H1 (cell line): ENCODE data around the gene AASDHPPT. TPM values are rescaled to one million over a fixed set of nuclear protein-coding genes. Genes with fewer than 3 reads are reported as not detected.
A peak's percentile ranks its signal among the peaks of the same experiment; 100 is the strongest.

Source experiments
- CTCF ChIA-PET: fragments of 300-600 bp; sonication (Branson Sonifier 250); formaldehyde crosslinking; loops from one replicate; lab custom pipeline; 2021; ENCODE audit not compliant: partially characterized antibody; lab: Charles Lee
- POLR2A ChIA-PET: fragments of 300-600 bp; sonication (Branson Sonifier 250); formaldehyde crosslinking; loops from one replicate; lab custom pipeline; 2021; ENCODE audit warnings: inconsistent platforms; ENCODE audit not compliant: partially characterized antibody; lab: Charles Lee
- DNase-seq, 2 experiments: peaks; one replicate each; pipeline versions ENCODE4 v3.0.0 to v3.0.0-alpha.2; 2010 to 2022; ENCODE audit warnings: low spot score in 2 of 2, low read depth in 1 of 2, mixed read lengths in 1 of 2
- FAIRE-seq: peaks from 2 replicates; lab custom pipeline; 2011; peaks lifted over from hg19 to GRCh38; lab: Jason Lieb, UNC
- H2AFZ ChIP-seq: 2 replicates; pipeline ENCODE4 v1.8.1; 2012; ENCODE audit warnings: low read length, inconsistent platforms
- H2AK5ac ChIP-seq: 2 replicates; pipeline ENCODE4 v1.6.1; 2013; ENCODE audit warnings: low read depth, low read length
- H2BK120ac ChIP-seq: replicated peaks from 2 replicates; pipeline ENCODE3; 2013; ENCODE audit warnings: low read depth, low read length, inconsistent platforms
- H2BK12ac ChIP-seq: 2 replicates; pipeline ENCODE4 v1.6.1; 2013; ENCODE audit warnings: low read depth, low read length
- H2BK15ac ChIP-seq: 2 replicates; pipeline ENCODE4 v1.6.1; 2013; ENCODE audit warnings: low read length
- H2BK20ac ChIP-seq: 2 replicates; pipeline ENCODE4 v1.6.1; 2013; ENCODE audit warnings: low read length
- H2BK5ac ChIP-seq: 2 replicates; pipeline ENCODE4 v1.6.1; 2013; ENCODE audit warnings: low read depth, low read length
- H3K14ac ChIP-seq: 2 replicates; pipeline ENCODE4 v1.6.1; 2013; ENCODE audit warnings: inconsistent platforms; ENCODE audit not compliant: insufficient read length
- H3K18ac ChIP-seq: 2 replicates; pipeline ENCODE4 v1.6.1; 2013; ENCODE audit warnings: low read length; ENCODE audit errors: extremely low read depth
- H3K23ac ChIP-seq: 2 replicates; pipeline ENCODE4 v1.6.1; 2013; ENCODE audit warnings: inconsistent platforms; ENCODE audit not compliant: insufficient read length
- H3K23me2 ChIP-seq: 2 replicates; pipeline ENCODE4 v1.6.1; 2013; ENCODE audit warnings: low read depth, low read length
- H3K27ac ChIP-seq: 2 replicates; pipeline ENCODE4 v1.6.1; 2011; ENCODE audit warnings: low read depth, low read length, inconsistent platforms
- H3K27me3 ChIP-seq, 4 experiments: replicated peaks in 1 of 4; 1 replicate in 1 of 4; 2 replicates in 3 of 4; pipeline versions ENCODE4 v1.6.1 to v1.8.1; 2011 to 2013; ENCODE audit warnings: low read length in 3 of 4, mild to moderate bottlenecking in 3 of 4, inconsistent platforms in 2 of 4, mixed read lengths in 2 of 4, moderate library complexity in 1 of 4; ENCODE audit not compliant: control insufficient read depth in 3 of 4, insufficient read depth in 3 of 4; ENCODE audit errors: extremely low read depth in 1 of 4
- H3K36me3 ChIP-seq, 4 experiments: 2 replicates each; pipeline versions ENCODE4 v1.6.1 to v1.8.1; 2011 to 2013; ENCODE audit warnings: mild to moderate bottlenecking in 4 of 4, low read length in 3 of 4, moderate library complexity in 2 of 4, control low read depth in 1 of 4, inconsistent platforms in 1 of 4; ENCODE audit not compliant: insufficient read depth in 4 of 4, control insufficient read depth in 2 of 4
- H3K4ac ChIP-seq: replicated peaks from 2 replicates; pipeline ENCODE3; 2013; ENCODE audit warnings: low read length, low read depth, mixed read lengths, inconsistent platforms; ENCODE audit not compliant: insufficient read length
- H3K4me1 ChIP-seq, 4 experiments: replicated peaks in 1 of 4; 1 replicate in 1 of 4; 2 replicates in 3 of 4; pipeline versions ENCODE4 v1.6.1 to v1.8.1; 2011 to 2013; ENCODE audit warnings: low read length in 3 of 4, inconsistent platforms in 2 of 4, mixed read lengths in 1 of 4; ENCODE audit not compliant: insufficient read depth in 4 of 4, control insufficient read depth in 3 of 4
- H3K4me2 ChIP-seq, 2 experiments: 2 replicates each; pipeline versions ENCODE4 v1.6.1 to v1.8.1; 2011 to 2013; ENCODE audit warnings: low read depth in 2 of 2, low read length in 2 of 2, control low read depth in 1 of 2, inconsistent platforms in 1 of 2, mild to moderate bottlenecking in 1 of 2; ENCODE audit not compliant: insufficient read depth in 1 of 2
- H3K4me3 ChIP-seq, 4 experiments: fragments of 200-600, 300-600 bp in 1 of 4; sonication (generic), shearing (Covaris generic), sonication (Bioruptor Twin) in 1 of 4; 2 replicates each; pipeline versions ENCODE4 v1.5.1 to v1.8.1; 2011 to 2016; ENCODE audit warnings: low read length in 4 of 4, low read depth in 3 of 4, control low read depth in 2 of 4, inconsistent platforms in 2 of 4, mild to moderate bottlenecking in 2 of 4, mixed read lengths in 1 of 4, moderate library complexity in 1 of 4; ENCODE audit not compliant: insufficient read depth in 2 of 4; ENCODE audit errors: extremely low read depth in 1 of 4
- H3K56ac ChIP-seq: replicated peaks from 2 replicates; pipeline ENCODE3; 2013; ENCODE audit warnings: low read depth, mild to moderate bottlenecking, mixed read lengths, low read length, inconsistent platforms; ENCODE audit not compliant: insufficient read length
- H3K79me1 ChIP-seq: 2 replicates; pipeline ENCODE4 v1.6.1; 2013; ENCODE audit warnings: low read depth, low read length, control low read depth
- H3K79me2 ChIP-seq, 2 experiments: 2 replicates each; pipeline versions ENCODE4 v1.6.1 to v1.8.1; 2012 to 2013; ENCODE audit warnings: low read length in 2 of 2, mild to moderate bottlenecking in 2 of 2, inconsistent platforms in 1 of 2; ENCODE audit not compliant: insufficient read depth in 2 of 2, control insufficient read depth in 1 of 2
- H3K9ac ChIP-seq, 4 experiments: replicated peaks in 1 of 4; 1 replicate in 1 of 4; 2 replicates in 3 of 4; pipeline versions ENCODE4 v1.6.1 to v1.8.1; 2011 to 2013; ENCODE audit warnings: low read depth in 3 of 4, low read length in 3 of 4, control low read depth in 2 of 4, mild to moderate bottlenecking in 2 of 4, moderate library complexity in 2 of 4, inconsistent platforms in 1 of 4; ENCODE audit errors: extremely low read depth in 1 of 4
- H3K9me3 ChIP-seq, 2 experiments: 2 replicates each; pipeline versions ENCODE4 v1.6.1 to v1.8.1; 2012 to 2013; ENCODE audit warnings: mild to moderate bottlenecking in 2 of 2, moderate library complexity in 2 of 2, control low read depth in 1 of 2, inconsistent platforms in 1 of 2, low read depth in 1 of 2, low read length in 1 of 2, mixed read lengths in 1 of 2; ENCODE audit not compliant: insufficient read depth in 2 of 2
- H4K20me1 ChIP-seq, 2 experiments: replicated peaks in 1 of 2; 2 replicates each; pipeline versions ENCODE3 to v1.8.1; 2011 to 2013; ENCODE audit warnings: inconsistent platforms in 2 of 2, low read length in 2 of 2, mild to moderate bottlenecking in 1 of 2; ENCODE audit not compliant: insufficient read depth in 2 of 2, control insufficient read depth in 1 of 2
- H4K5ac ChIP-seq: 2 replicates; pipeline ENCODE4 v1.6.1; 2013; ENCODE audit warnings: low read length, low read depth, mixed read lengths, inconsistent platforms; ENCODE audit not compliant: insufficient read length
- H4K8ac ChIP-seq: 2 replicates; pipeline ENCODE4 v1.8.0; 2013; ENCODE audit warnings: mild to moderate bottlenecking, moderate library complexity, low read length, inconsistent platforms; ENCODE audit not compliant: insufficient read depth; ENCODE audit errors: extremely low read depth
- H4K91ac ChIP-seq: replicated peaks from 2 replicates; pipeline ENCODE3; 2013; ENCODE audit warnings: low read length, mixed read lengths, inconsistent platforms; ENCODE audit not compliant: insufficient read length
- EGR1 ChIP-seq: IDR thresholded peaks from 2 replicates; pipeline ENCODE4 v1.6.1; 2011; ENCODE audit warnings: low read depth, low read length, borderline replicate concordance
- HDAC6 ChIP-seq: IDR thresholded peaks from one replicate; pipeline ENCODE4 v1.7.1; 2012; ENCODE audit warnings: low read depth, mild to moderate bottlenecking, inconsistent platforms, low read length, moderate library complexity
- JUND ChIP-seq: IDR thresholded peaks from 2 replicates; pipeline ENCODE4 v1.6.1; 2011; ENCODE audit warnings: mild to moderate bottlenecking, improper control_type of control experiment, low read length
- SAP30 ChIP-seq: fragments of 300-600 bp; sonication (generic); IDR thresholded peaks from 2 replicates; pipeline ENCODE4 v1.7.1; 2012; ENCODE audit warnings: low read length, moderate library complexity, mild to moderate bottlenecking, inconsistent platforms; ENCODE audit not compliant: insufficient read depth, insufficient replicate concordance
- SIRT6 ChIP-seq: IDR thresholded peaks from one replicate; pipeline ENCODE4 v1.7.1; 2012; ENCODE audit warnings: low read length, inconsistent platforms
- SRF ChIP-seq: IDR thresholded peaks from 2 replicates; pipeline ENCODE4 v1.6.1; 2011; ENCODE audit warnings: mild to moderate bottlenecking, low read depth, low read length, moderate library complexity
- WGBS, 2 experiments: shearing (Covaris generic) in 1 of 2; methylation state at CpG; one replicate each; pipeline versions ENCODE4 v1.1.6 to v1.1.7; 2013 to 2015; ENCODE audit warnings: low lambda C conversion rate in 2 of 2, mixed read lengths in 2 of 2, inconsistent platforms in 1 of 2, low coverage in 1 of 2, missing lambda C conversion rate in 1 of 2; ENCODE audit not compliant: insufficient replicate concordance in 2 of 2, insufficient coverage in 1 of 2, insufficient read length in 1 of 2; ENCODE audit errors: extremely low coverage in 1 of 2, missing lambda C conversion rate in 1 of 2; 5-methylcytosine and 5-hydroxymethylcytosine counted together
- polyA plus RNA-seq, 7 experiments: library from polyadenylated mRNA; depleted of rRNA in 3 of 7; stranded (reverse) in 5 of 7; unstranded in 2 of 7; fragments of >200 nt in 5 of 7; fragments of 200-250 nt in 2 of 7; gene quantifications; 1 replicate in 5 of 7; 2 replicates in 1 of 7; 4 replicates in 1 of 7; pipeline versions ENCODE4 v1.2.1 to v1.2.3, GENCODE V29; 2011 to 2013; ENCODE audit warnings: missing spikeins in 2 of 7, mixed read lengths in 2 of 7
- total RNA-seq: library from RNA; stranded (reverse); fragmentation: NEBNext Ultra II Directional; extraction: Animal tissue kit (Norgen Biotek cat#: 25700); gene quantifications from 2 replicates; pipeline ENCODE4 v1.2.1, GENCODE V29; 2021

The AASDHPPT gene
- total and polyA plus RNA-seq, 2 of the 8 experiments (the other 6 are each of a cell fraction or from before 2014, with no cell fraction given) = 15.7 to 42.2 TPM

DNA sequence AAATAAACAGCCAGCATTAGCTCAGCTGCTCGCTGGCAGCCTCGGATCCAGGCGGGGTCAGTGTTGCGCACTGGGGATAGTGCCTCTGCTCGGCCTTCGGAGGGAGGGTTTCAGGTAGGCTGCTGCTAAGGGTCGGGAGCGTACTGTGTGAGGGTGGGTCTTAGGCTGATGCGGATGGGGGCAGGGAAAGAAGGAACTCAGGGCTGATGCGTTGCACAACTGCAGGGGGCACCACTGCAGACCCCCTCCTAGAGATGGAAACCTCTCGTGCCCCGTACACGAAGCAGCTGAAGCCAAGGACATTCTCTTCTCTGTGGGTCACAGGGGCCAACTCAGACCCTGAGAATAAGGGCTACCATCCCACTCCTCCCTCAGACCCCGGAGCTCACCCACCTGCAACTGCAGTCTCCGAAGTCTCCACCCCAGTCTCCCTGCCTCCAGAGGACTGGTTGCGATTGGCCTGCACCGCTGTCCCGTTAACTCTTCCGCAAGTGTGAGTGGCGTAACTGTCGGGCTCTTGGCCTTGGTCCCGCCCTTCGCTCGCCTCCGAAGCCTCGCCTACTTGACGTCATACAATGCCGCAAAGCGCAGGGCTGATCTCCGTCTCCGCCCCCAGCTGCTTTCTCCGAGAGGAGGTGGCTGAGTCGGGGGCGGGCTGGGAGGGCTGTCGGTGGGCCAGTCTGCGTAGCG, 398 bp upstream of the AASDHPPT start, which contains the start of gene KBTBD3:
Gene KBTBD3 (minus strand): TSS at position 429 of the 690 bp plus-strand sequence. CDS start 18,250 bp downstream, outside the sequence.
- Histone ChIP-seq H4K5ac (peak within 1 kb of the TSS; percentile 99), H2AK5ac (no peak within 1 kb of the TSS), H4K91ac (peak within 1 kb of the TSS; percentile 96), H3K27ac (peak within 1 kb of the TSS; percentile 98), H3K36me3 (peaks cover 0 to 28% (median 19%) of the 10 kb centered on the region in 4 experiments; a peak in 5 of 8 replicates), H3K23me2 (peaks cover 2% of the 10 kb centered on the region; the same call in 1 of the 2 replicates), H3K79me2 (peaks cover under 1 to 43% of the 10 kb centered on the region in 2 experiments; a peak in 3 of 4 replicates), H2BK120ac (no peak within 1 kb of the TSS), H3K9ac (peak within 1 kb of the TSS; percentile 93 to 99 (median 96)), H2BK15ac (no peak within 1 kb of the TSS), H3K56ac (peak within 1 kb of the TSS; percentile 95), H2BK20ac (no peak within 1 kb of the TSS), H2BK5ac (peak within 1 kb of the TSS; percentile 97), H4K20me1 (peaks cover 0 to under 1% of the 10 kb centered on the region in 2 experiments), H3K27me3 (no peaks in the 10 kb centered on the region), H3K18ac (peak within 1 kb of the TSS; percentile 99), H3K9me3 (no peaks in the 10 kb centered on the region), H4K8ac (peak within 1 kb of the TSS; percentile 98), H3K14ac (no peak within 1 kb of the TSS), H3K79me1 (no peaks in the 10 kb centered on the region), H3K23ac (no peak within 1 kb of the TSS), H2BK12ac (no peak within 1 kb of the TSS; the same call in 1 of the 2 replicates), H3K4me3 (peak within 1 kb of the TSS; percentile 82 to 93 (median 88)), H3K4me2 (peak within 1 kb of the TSS; percentile 77 to 90), H3K4me1 (peaks cover 0 to 7% (median 1%) of the 10 kb centered on the region in 4 experiments; a peak in 2 of 7 replicates), H3K4ac (peak within 1 kb of the TSS; percentile 99), H2AFZ (peak within 1 kb of the TSS; percentile 88)
- 2% methylated on average over 28 of the region's 37 CpGs; no CpG with 5 or more reads in 1 of the 2 experiments for WGBS, 2 experiments
- peak; percentile 94 to 100 for DNase-seq
- ChIA-PET CTCF (interaction anchor here (0.8 to 1.8 kb wide), 6 partner anchors 9 to 137 kb away, joined by 3 to 12 read pairs (median 3); no protein-coding TSS in a partner anchor), POLR2A (interaction anchor here (0.8 to 2.3 kb wide), 3 partner anchors 9 to 54 kb away, joined by 3 to 6 read pairs (median 4); no protein-coding TSS in a partner anchor)
- FAIRE-seq = peak; percentile 91
- TF ChIP-seq SAP30 = no peak
- TF ChIP-seq HDAC6 = no peak
- TF ChIP-seq SIRT6 = no peak
- TF ChIP-seq SRF = no peak
- 0 out of 2 replicates have a peak, but pooled peaks have one; percentile 7 for TF ChIP-seq JUND
- no peak for TF ChIP-seq EGR1
